ENCODE measurements around the gene CCDC92.

Gene CCDC92

GRCh38 chr12:123945287-123946151 is 27.1 kb downstream of the CCDC92 start:
- H3K4me3 ChIP-seq (ENCODE audit: low read length): no peak overlapping the region
- DNase-seq (ENCODE audit: low read depth): no peak
- TF ChIP-seq CTCF (conservative IDR thresholded peaks at IDR 0.05; ENCODE audit: low read depth, low read length): no peak

- no peak for TF ChIP-seq CTCF (conservative IDR thresholded peaks at IDR 0.05; ENCODE audit: low read depth, low read length)
- DNase-seq (ENCODE audit: low read depth): no peak
- no peak overlapping the region for H3K4me3 ChIP-seq (ENCODE audit: low read length)
Measured at GRCh38 chr12:123944696-123945095, 27.9 kb downstream of the CCDC92 start.

- no peak overlapping the region for H3K4me3 ChIP-seq (ENCODE audit: low read length)
- no peak for TF ChIP-seq CTCF (conservative IDR thresholded peaks at IDR 0.05; ENCODE audit: low read depth, low read length)
- no peak for DNase-seq (ENCODE audit: low read depth)
Measured at GRCh38 chr12:123943816-123944215, 28.8 kb downstream of the CCDC92 start.

- no peak overlapping the region for H3K4me3 ChIP-seq (ENCODE audit: low read length)
- DNase-seq (ENCODE audit: low read depth): peak; percentile 2
- TF ChIP-seq CTCF (conservative IDR thresholded peaks at IDR 0.05; ENCODE audit: low read depth, low read length): no peak
Measured at GRCh38 chr12:123942911-123943648, 29.6 kb downstream of the CCDC92 start.

- peak; percentile 10 for DNase-seq (ENCODE audit: low read depth)
- no peak for TF ChIP-seq CTCF (conservative IDR thresholded peaks at IDR 0.05; ENCODE audit: low read depth, low read length)
- no peak overlapping the region for H3K4me3 ChIP-seq (ENCODE audit: low read length)
Measured at GRCh38 chr12:123942238-123942653, 30.4 kb downstream of the CCDC92 start.

- DNase-seq (ENCODE audit: low read depth): no peak
- no peak for TF ChIP-seq CTCF (conservative IDR thresholded peaks at IDR 0.05; ENCODE audit: low read depth, low read length)
- H3K4me3 ChIP-seq (ENCODE audit: low read length): no peak overlapping the region
Measured at GRCh38 chr12:123941624-123942237, 30.9 kb downstream of the CCDC92 start.
